HEK293T (cell line): Measurements from ENCODE around the gene VTCN1.

Source experiments
- ARNT ChIP-seq: fragments of 450-650 bp; IDR thresholded peaks from 2 replicates; pipeline ENCODE4 v1.6.1; 2017; ENCODE audit warnings: mild to moderate bottlenecking
- BHLHE40 ChIP-seq: fragments of 450-650 bp; IDR thresholded peaks from 2 replicates; pipeline ENCODE4 v1.6.1; 2016; ENCODE audit warnings: mild to moderate bottlenecking, moderate library complexity, borderline replicate concordance
- ELF4 ChIP-seq: fragments of 450-650 bp; IDR thresholded peaks from 2 replicates; pipeline ENCODE4 v1.6.1; 2017; ENCODE audit warnings: antibody characterized with exemption
- FOXA1 ChIP-seq: fragments of 450-650 bp; IDR thresholded peaks from 2 replicates; pipeline ENCODE4 v1.6.1; 2016; ENCODE audit warnings: mild to moderate bottlenecking
- FOXM1 ChIP-seq: fragments of 450-650 bp; IDR thresholded peaks from 2 replicates; pipeline ENCODE4 v1.6.1; 2017; ENCODE audit warnings: mild to moderate bottlenecking, borderline replicate concordance
- HDGF ChIP-seq: fragments of 450-650 bp; IDR thresholded peaks from 2 replicates; pipeline ENCODE4 v1.6.1; 2017; ENCODE audit warnings: antibody characterized with exemption, borderline replicate concordance
- LEF1 ChIP-seq: fragments of 450-650 bp; IDR thresholded peaks from 2 replicates; pipeline ENCODE4 v1.6.1; 2017; ENCODE audit warnings: mild to moderate bottlenecking, borderline replicate concordance
- NFRKB ChIP-seq: fragments of 450-650 bp; IDR thresholded peaks from 2 replicates; pipeline ENCODE4 v1.6.1; 2016; ENCODE audit warnings: mild to moderate bottlenecking, moderate library complexity
- SP1 ChIP-seq: fragments of 450-650 bp; IDR thresholded peaks from 2 replicates; pipeline ENCODE4 v1.6.1; 2017
- SUZ12 ChIP-seq: fragments of 450-650 bp; IDR thresholded peaks from 2 replicates; pipeline ENCODE4 v1.6.1; 2016; ENCODE audit warnings: mild to moderate bottlenecking
- TARDBP ChIP-seq: fragments of 450-650 bp; IDR thresholded peaks from 2 replicates; pipeline ENCODE4 v1.6.1; 2016
- TF ChIP-seq, protein P1 (sequence below): fragments of 450-650 bp; IDR thresholded peaks from 2 replicates; pipeline ENCODE4 v1.6.1; 2016

DNA sequence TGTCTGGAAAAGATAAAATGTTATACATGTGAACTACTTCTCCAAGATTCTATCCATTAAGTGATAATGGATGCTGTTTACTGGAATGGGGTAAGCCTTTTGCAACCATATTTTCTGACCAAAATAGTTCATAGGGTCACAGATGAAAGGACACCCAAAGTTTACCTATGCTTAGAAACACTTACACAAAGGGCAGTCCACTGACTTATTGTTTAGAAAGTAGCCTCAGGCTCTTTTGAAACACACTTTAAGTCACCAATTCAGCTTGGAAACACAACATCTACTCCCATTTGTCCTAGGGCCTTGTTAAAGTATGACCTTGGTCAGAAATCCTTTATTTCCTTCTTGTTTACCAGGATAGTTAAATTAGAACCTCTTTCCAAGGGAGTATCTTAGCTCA lies 28.7 kb upstream of the VTCN1 start:
- TF ChIP-seq BHLHE40: no peak
- TF ChIP-seq FOXA1: no peak
- no peak for TF ChIP-seq FOXM1
- no peak for TF ChIP-seq ELF4
- no peak for TF ChIP-seq SP1
- TF ChIP-seq SUZ12: no peak
- no peak for TF ChIP-seq TARDBP
- no peak for TF ChIP-seq LEF1
- TF ChIP-seq, protein P1, sequence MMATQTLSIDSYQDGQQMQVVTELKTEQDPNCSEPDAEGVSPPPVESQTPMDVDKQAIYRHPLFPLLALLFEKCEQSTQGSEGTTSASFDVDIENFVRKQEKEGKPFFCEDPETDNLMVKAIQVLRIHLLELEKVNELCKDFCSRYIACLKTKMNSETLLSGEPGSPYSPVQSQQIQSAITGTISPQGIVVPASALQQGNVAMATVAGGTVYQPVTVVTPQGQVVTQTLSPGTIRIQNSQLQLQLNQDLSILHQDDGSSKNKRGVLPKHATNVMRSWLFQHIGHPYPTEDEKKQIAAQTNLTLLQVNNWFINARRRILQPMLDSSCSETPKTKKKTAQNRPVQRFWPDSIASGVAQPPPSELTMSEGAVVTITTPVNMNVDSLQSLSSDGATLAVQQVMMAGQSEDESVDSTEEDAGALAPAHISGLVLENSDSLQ: no peak
- no peak for TF ChIP-seq NFRKB
- no peak for TF ChIP-seq HDGF
- TF ChIP-seq ARNT: no peak
